HG03139 (cell line): ENCODE data around the gene C14orf180.
"Not testable (repeated sequence)": the region's sequence is repeated elsewhere in the genome, so short reads cannot be mapped to it uniquely, and the experiment has no call there.

Source experiments
- ATAC-seq: cut with Tn5 transposase; IDR thresholded peaks from one replicate; pipeline ENCODE4 v1.9.1; 2021; ENCODE audit not compliant: unreplicated experiment

C14orf180 gene

GRCh38 chr14:104577426-104577825, 2.1 kb upstream of the C14orf180 start:
- no peak for ATAC-seq

GRCh38 chr14:104577847-104578301, 1.7 kb upstream of the C14orf180 start:
- ATAC-seq = no peak

GRCh38 chr14:104578321-104578720, 1.2 kb upstream of the C14orf180 start:
- ATAC-seq = no peak

- not testable (repeated sequence) for ATAC-seq
Observed at GRCh38 chr14:104579939-104580338, 375 bp downstream of the C14orf180 start.

GRCh38 chr14:104580961-104581360, 1.4 kb downstream of the C14orf180 start:
- ATAC-seq = no peak

GRCh38 chr14:104581521-104581920, 2.0 kb downstream of the C14orf180 start:
- ATAC-seq = no peak

GRCh38 chr14:104582005-104582404, 2.4 kb downstream of the C14orf180 start:
- ATAC-seq = no peak

GRCh38 chr14:104582662-104583061, 3.1 kb downstream of the C14orf180 start:
- ATAC-seq = no peak

- no peak for ATAC-seq
Observed at GRCh38 chr14:104583424-104584306, 4.1 kb downstream of the C14orf180 start.

GRCh38 chr14:104584557-104584956, 5.0 kb downstream of the C14orf180 start:
- no peak for ATAC-seq

- no peak for ATAC-seq
Observed at GRCh38 chr14:104585966-104586697, 6.6 kb downstream of the C14orf180 start.

GRCh38 chr14:104586832-104587620, 7.5 kb downstream of the C14orf180 start:
- no peak for ATAC-seq

- ATAC-seq = no peak
Observed at GRCh38 chr14:104587641-104588040, 8.1 kb downstream of the C14orf180 start.

GRCh38 chr14:104588066-104588857, 8.7 kb downstream of the C14orf180 start:
- no peak for ATAC-seq

GRCh38 chr14:104589338-104590195, 10.0 kb downstream of the C14orf180 start:
- no peak for ATAC-seq

- ATAC-seq = no peak
Observed at GRCh38 chr14:104590240-104590965, 10.8 kb downstream of the C14orf180 start.

GRCh38 chr14:104591031-104591430, 11.5 kb downstream of the C14orf180 start:
- ATAC-seq = no peak

- ATAC-seq = no peak
Observed at GRCh38 chr14:104591506-104592291, 12.1 kb downstream of the C14orf180 start.
